ENCODE results near the gene APBA2.

APBA2 gene

DNA sequence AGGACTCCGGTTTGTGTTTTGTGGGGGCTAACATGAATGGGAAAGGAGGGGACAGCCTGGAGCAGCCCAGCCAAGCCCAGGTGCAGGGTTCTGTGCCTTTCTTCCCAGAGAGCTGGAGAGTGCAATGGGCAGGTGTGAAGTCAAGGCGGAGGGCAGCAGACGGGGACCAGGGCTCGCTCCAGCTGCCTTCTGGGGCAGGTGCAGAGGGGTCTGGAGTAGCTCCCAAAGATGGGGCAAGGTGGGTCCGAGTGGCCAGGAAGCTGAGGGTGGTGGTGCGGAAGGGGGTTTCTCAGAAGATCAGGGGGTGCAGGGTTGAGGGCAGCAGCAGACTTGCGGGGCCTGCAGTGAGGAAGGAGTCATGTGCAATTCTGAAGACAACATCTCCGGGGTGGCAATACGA lies 225.0 kb downstream of the APBA2 start:
- no peak for DNase-seq

DNA sequence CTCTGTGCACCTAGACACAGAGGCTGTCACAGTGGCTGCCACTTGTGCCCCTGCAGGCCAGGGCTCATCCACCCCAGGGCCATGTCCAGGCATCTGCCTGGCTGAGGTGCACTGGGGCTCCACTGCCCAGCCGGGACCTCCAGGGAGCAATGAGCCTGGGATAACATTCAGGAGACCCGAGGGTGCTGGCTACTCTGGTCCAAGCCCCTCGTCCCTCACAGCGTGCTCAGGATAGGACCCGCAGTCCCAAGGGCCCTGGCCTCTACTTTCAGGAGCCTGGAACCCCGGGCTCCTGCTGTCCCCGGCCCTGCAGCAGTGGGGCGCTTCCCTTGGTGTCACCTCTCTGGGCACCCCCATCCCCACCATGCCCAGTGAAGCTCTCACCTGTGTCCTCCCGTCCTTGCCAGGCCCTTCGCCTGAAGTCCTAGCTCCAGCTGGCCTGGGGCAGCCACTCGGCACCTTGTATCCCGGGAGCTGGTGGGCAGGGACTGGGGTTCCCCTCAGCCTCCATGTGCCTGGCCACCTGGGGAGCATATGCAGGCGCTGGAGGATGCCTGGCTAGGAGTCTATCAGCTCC lies 226.0 kb downstream of the APBA2 start:
- DNase-seq, result no peak

GRCh38 chr15:29113336-29114220 lies 227.8 kb downstream of the APBA2 start:
- no peak for DNase-seq

DNA sequence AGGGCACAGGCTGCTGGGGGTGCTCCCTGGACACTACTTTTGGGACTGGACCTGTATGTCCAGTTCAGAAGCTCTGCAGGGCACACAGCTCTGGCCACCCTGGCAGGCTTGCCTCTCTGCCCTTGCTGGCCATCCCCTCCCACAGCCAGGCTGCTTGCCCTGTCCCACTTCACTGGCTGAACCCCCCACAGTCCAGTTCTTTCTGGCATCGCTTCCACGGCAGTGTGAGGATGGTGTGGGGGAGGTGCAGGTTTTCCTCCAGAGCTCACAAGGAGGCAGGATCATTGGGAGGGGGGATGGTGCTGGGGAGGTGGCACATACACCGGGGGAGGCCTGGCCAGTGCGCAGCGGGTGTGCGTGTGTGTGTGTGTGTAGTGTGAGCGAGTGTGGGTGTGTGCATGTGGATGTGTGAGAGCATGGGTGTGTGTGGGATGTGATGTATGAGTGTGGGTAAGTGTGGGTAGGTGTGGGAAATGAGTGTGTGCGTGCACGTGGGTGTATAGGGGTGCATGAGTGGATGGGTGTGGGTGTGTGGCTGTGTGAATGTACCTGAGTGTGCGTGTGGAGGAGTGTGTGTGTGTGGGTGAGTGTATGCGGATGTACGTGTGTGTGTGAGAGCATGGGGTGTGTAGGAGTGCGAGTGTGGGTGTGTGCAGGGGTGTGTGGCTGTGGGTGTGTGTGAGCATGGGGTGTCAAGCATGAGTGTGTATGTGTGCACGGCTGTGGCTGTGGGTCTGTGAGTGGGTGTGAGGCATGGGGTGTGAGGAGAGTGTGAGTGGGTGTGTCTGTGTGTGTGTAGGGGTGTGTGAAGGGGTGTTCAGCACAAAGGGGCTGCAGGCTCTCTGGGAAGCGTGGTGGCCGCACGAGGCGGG lies 228.7 kb downstream of the APBA2 start:
- no peak for DNase-seq

DNA sequence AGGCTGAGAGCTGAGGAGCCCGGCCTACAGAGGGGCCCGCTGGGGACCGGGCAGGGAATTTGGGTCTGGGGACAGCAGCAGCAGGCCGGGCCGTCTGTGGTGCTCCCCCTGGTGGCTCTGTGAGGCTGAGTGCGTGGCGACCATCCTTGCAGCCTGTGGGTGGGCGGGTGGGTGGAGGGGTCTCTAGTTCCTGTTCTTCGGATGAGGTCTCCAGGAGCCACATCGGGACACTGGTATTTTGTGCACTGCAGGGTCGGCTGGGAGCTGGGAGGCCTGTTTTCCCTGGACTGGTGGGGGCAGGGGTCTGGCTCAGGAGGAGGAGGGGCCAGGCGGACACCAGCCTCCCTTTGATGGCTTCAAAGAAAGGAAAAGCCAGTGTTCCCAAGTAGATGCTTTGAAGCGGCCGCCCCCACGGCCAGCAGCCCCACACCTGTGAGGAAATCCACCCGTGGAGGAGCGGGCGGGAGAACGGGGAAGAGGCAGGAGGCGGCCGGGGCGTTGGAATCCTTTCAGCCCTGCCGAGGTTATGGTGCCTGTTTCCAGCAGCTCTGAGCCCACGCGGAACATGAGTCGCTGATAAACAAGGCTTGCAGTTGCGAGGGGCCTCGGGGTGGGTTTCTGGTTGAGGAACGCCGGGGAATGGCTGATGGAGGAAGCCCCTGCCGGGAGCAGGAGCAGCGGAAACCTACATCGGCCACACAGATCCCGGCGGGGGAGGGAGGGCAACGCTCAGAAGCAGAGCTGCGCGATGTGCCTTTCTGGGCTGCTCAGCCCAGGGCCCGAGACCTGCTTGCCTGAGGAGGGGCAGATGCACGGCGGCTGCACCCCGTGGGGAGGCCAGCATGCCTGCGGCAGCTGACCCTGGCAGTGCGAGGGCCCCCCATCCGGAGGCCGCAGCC lies 229.6 kb downstream of the APBA2 start:
- no peak for DNase-seq

GRCh38 chr15:29116970-29117700 lies 231.4 kb downstream of the APBA2 start:
- DNase-seq, result no peak

- DNase-seq, result no peak
Measured at GRCh38 chr15:29117778-29118177, 232.0 kb downstream of the APBA2 start.

- DNase-seq, result no peak
Measured at GRCh38 chr15:29119847-29120246, 234.1 kb downstream of the APBA2 start.

GRCh38 chr15:29120593-29121368 lies 235.0 kb downstream of the APBA2 start:
- DNase-seq, result no peak

DNA sequence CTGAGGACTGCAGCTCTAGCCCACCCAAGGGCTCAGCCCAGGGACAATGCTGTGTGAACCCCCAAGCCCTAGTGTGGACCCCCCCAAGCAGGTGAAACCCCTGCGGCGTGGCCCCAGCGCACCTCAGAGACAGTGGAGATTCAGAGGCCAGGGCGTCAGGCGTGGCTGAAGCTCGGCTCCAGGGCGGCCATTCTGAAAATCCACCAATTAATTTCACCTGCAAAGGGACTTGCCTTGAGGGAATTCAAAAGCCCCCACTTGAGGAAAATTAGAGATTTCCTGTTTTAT lies 235.5 kb downstream of the APBA2 start:
- DNase-seq, result no peak

DNA sequence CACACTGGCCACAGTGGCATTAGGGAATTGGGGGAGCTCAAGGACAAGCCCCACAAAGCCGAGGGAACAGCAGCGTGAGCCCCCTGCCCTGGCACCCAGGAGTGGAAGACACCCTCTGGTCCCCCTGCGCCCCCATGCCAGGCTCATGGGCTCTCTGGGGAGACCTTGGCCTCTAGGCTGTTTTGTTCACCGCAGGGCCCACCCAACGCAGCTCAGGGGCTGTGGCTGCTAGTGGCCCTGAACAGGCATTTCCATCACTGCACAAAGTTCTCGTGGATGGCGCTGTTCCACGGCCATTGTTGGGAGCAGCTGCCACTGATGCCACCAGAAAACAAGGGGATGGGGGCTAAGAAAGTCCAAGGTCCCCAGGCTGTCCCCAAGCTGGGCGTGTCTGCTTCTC lies 236.1 kb downstream of the APBA2 start:
- no peak for DNase-seq

GRCh38 chr15:29122506-29122905 lies 236.7 kb downstream of the APBA2 start:
- DNase-seq, result no peak

- DNase-seq, result no peak
Measured at GRCh38 chr15:29123171-29123570, 237.4 kb downstream of the APBA2 start.

DNA sequence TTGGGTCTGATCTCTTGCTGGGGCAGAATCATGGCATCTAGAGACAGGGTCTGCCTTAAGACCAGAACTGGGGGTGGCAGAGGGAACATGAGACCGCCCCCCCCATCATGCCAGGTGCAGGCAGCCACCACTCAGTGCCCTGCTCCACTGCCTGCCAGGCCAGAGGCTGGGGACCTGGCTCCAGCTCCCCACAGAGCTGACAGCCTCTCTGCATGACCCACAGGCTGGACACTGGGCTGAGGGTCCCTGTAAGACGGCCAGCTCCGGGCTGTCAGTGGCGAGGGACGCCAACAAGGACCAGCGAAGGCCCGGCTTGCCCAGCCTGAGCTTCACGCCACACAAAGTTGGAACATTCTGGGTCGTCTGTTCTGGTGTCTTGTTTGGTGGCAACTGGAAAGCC lies 238.2 kb downstream of the APBA2 start:
- DNase-seq, result no peak

DNA sequence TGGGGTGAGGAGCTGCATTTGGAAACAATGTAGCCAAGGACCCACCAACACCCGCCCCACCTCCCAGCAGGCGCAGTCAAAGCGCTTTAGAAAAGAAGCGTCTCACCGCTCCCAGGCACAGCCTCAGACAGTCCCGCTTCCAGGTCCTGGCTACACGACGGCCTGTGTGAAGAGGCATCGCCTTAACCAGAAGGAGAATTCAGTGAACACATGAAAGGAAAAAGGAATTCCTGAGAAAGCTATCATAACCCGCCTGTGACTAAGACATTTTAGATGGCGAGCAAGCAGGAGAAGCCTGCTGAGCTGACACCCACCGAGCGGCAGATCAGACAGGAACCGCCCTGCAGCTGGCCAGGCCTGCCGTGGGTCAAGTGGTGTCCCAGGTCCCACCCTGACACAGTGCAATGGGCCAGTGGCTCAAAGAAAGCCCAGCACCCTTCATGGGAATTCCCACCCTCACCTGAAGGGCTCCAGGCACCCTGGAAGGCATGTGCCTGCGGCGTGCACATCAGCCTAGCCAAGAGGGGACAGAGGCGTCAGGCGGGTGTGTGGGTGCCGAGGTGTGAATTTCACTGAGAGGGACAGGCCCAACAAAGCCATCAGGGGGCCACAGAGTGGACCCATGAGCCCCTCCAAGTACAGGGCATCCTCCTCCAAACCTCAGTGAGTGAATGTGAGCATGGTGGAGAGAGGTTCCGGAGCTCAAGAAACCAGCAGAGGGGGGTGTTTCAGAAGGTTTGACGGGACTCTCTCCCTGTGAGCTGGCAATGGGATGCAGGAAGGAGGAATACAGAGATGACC lies 239.0 kb downstream of the APBA2 start:
- no peak for DNase-seq

GRCh38 chr15:29125382-29126207 lies 239.8 kb downstream of the APBA2 start:
- no peak for DNase-seq

GRCh38 chr15:29126208-29126536 lies 240.4 kb downstream of the APBA2 start:
- no peak for DNase-seq

DNA sequence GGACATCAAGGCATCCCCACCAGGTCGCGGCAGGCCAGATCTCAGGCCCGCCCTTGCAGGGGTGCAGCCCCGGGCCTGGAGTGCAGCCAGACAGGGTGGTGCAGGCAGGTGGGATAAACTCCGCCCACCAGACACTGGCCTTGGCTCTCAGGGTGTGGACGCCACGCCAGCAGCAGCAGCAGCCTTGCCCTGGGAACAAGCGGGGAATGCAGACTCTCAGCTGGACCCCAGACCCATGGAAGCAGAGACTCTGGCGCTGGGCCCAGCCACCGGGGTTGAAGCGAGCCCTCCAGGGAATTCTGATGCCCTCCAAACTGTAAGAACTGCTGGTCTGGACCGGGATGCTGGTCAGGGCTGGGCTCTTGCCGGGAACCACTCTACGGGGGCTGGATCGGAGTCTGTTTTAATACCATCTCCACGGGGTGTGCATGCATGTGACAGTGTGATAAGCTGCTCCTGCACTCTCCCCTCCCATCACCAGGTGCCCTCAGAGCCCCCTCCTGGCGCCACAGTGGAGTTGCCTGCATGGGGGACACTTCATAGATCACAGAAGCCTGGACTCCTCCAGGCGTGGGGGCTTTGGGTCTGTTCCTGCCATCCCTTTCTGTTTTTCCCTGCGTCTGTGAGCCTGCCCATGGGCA lies 241.2 kb downstream of the APBA2 start:
- no peak for DNase-seq

Measured in activated gamma-delta T cell (primary cell).